Spleen (tissue), 11 donors: ENCODE data around the gene RHEX. TPM values are rescaled to one million over a fixed set of nuclear protein-coding genes. Genes with fewer than 3 reads are reported as not detected.
A peak's percentile ranks its signal among the peaks of the same experiment; 100 is the strongest.

Experiments
- DNase-seq: peaks from one replicate; pipeline ENCODE4 v3.0.0-alpha.2; 2020
- H3K27ac ChIP-seq, 8 donors: fragments of 200-600 bp; sonication (generic) in 7 of 8; 1 replicate in 4 of 8; 2 replicates in 4 of 8; pipeline versions ENCODE4 v1.5.0 to v1.8.0; 2016 to 2021; ENCODE audit warnings: inconsistent platforms in 4 of 8, mild to moderate bottlenecking in 4 of 8, moderate library complexity in 1 of 8
- H3K27me3 ChIP-seq, 7 donors: fragments of 200-600 bp; sonication (generic) in 6 of 7; replicated peaks in 1 of 7; 1 replicate in 4 of 7; 2 replicates in 3 of 7; pipeline versions ENCODE4 v1.5.0 to v1.8.0; 2016 to 2021; ENCODE audit warnings: inconsistent platforms in 3 of 7, mild to moderate bottlenecking in 1 of 7
- H3K36me3 ChIP-seq, 6 donors: fragments of 200-600 bp; sonication (generic) in 5 of 6; 1 replicate in 4 of 6; 2 replicates in 2 of 6; pipeline versions ENCODE4 v1.5.0 to v1.8.0; 2016 to 2021; ENCODE audit warnings: inconsistent platforms in 2 of 6
- H3K4me1 ChIP-seq, 6 donors: fragments of 200-600 bp; sonication (generic) in 5 of 6; 1 replicate in 3 of 6; 2 replicates in 3 of 6; pipeline versions ENCODE4 v1.5.0 to v1.8.0; 2016 to 2021; ENCODE audit warnings: inconsistent platforms in 3 of 6
- H3K4me3 ChIP-seq, 8 donors: fragments of 200-600 bp; sonication (generic) in 7 of 8; 1 replicate in 4 of 8; 2 replicates in 4 of 8; pipeline versions ENCODE4 v1.5.0 to v1.8.0; 2016 to 2021; ENCODE audit warnings: inconsistent platforms in 4 of 8, mild to moderate bottlenecking in 4 of 8, moderate library complexity in 2 of 8
- H3K9me3 ChIP-seq, 8 donors: fragments of 200-600 bp; sonication (generic) in 7 of 8; 1 replicate in 4 of 8; 2 replicates in 4 of 8; pipeline versions ENCODE4 v1.5.0 to v1.8.0; 2016 to 2021; ENCODE audit warnings: inconsistent platforms in 4 of 8
- POLR2A ChIP-seq, 3 donors: fragments of 450-650 bp; IDR thresholded peaks; one replicate each; pipeline ENCODE4 v1.5.1; 2017; ENCODE audit warnings: antibody characterized with exemption in 3 of 3, mild to moderate bottlenecking in 1 of 3
- POLR2AphosphoS5 ChIP-seq, 3 donors: sonication (generic); formaldehyde crosslinking; IDR thresholded peaks; one replicate each; pipeline ENCODE4 v1.5.1; 2017; ENCODE audit warnings: antibody characterized with exemption in 3 of 3
- WGBS, 5 donors: extraction: QIAGEN DNeasy Blood & Tissue Kit in 3 of 5; methylation state at CpG; one replicate each; pipeline versions ENCODE4 v1.1.5 to v1.1.7; 2013 to 2018; 5-methylcytosine and 5-hydroxymethylcytosine counted together
- intact Hi-C: fragments of 100-400 bp; cut with DNase I; formaldehyde crosslinking; loops from one replicate; pipeline ENCODE4 v1.15.0; 2023; ENCODE audit warnings: low total_unique reads
- polyA plus RNA-seq, 3 donors: library from polyadenylated mRNA; stranded (reverse); fragments of 200-250 nt; gene quantifications; one replicate each; pipeline ENCODE4 v1.2.1, GENCODE V29; 2013
- total RNA-seq, 7 donors: library from RNA; depleted of rRNA in 3 of 7; stranded (reverse); fragments of >200 nt in 3 of 7; fragmentation: NEBNext Ultra II Directional in 4 of 7; extraction: Animal tissue kit (Norgen Biotek cat#: 25700) in 4 of 7; gene quantifications; one replicate each; pipeline versions ENCODE4 v1.1.0 to v1.2.1, GENCODE V29; 2016 to 2021
- TF ChIP-seq, protein P1 (sequence below), 11 experiments: fragments of 200-600 bp in 7 of 11; fragments of 450-650 bp in 4 of 11; sonication (generic) in 4 of 11; IDR thresholded peaks in 8 of 11; conservative IDR thresholded peaks in 3 of 11; 1 replicate in 7 of 11; 2 replicates in 4 of 11; pipeline versions ENCODE4 v1.4.0 to v1.8.0; 2016 to 2021; ENCODE audit warnings: antibody characterized with exemption in 11 of 11, inconsistent platforms in 4 of 11, mild to moderate bottlenecking in 1 of 11
- donor health status: healthy with polysubstance abuse.
- donor health status: DM: no; HTN: no; CAD: no; lungs with moderate emphysema.
- donor health status: DM: no; HTN: no; CAD: no.
- donor health status: Bipolar disorder and iron deficiency.
- donor health status: healthy.
- donor health status: DM: no; HTN: no; CAD: no.
- donor health status: DM: yes; HTN: yes; CAD: no.

The RHEX gene
- total and polyA plus RNA-seq, 10 donors = 0.91 to 6.2 (median 2.4) TPM

DNA sequence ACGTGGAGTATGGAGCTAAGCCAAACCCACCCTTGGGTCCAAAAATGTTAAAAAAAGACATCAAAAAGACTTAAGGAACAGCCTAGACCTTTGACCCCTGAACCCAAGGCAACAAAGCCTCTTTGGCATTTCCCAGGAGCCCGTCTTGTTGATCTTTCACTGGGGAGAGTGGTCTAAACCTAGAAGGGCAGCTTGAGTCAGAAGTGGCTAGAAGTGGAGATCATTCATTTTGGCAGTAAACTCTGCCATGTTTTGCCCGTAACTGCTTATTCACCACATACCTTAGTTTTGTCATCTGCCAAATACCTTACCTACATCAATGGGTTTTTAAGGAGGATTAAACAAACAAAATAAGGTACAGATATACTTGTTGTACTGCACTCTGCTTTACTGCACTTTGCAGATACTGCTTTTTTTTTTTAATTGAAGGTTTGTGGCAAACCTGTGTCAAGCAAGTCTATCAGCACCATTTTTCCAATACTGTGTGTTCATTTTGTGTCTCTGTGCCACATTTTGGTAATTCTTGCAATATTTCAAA lies 27.6 kb upstream of the RHEX start:
- TF ChIP-seq POLR2A (IDR thresholded peaks at IDR 0.05) (no peak), POLR2AphosphoS5 (IDR thresholded peaks at IDR 0.05) (no peak)
- TF ChIP-seq, protein P1, sequence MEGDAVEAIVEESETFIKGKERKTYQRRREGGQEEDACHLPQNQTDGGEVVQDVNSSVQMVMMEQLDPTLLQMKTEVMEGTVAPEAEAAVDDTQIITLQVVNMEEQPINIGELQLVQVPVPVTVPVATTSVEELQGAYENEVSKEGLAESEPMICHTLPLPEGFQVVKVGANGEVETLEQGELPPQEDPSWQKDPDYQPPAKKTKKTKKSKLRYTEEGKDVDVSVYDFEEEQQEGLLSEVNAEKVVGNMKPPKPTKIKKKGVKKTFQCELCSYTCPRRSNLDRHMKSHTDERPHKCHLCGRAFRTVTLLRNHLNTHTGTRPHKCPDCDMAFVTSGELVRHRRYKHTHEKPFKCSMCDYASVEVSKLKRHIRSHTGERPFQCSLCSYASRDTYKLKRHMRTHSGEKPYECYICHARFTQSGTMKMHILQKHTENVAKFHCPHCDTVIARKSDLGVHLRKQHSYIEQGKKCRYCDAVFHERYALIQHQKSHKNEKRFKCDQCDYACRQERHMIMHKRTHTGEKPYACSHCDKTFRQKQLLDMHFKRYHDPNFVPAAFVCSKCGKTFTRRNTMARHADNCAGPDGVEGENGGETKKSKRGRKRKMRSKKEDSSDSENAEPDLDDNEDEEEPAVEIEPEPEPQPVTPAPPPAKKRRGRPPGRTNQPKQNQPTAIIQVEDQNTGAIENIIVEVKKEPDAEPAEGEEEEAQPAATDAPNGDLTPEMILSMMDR (IDR thresholded peaks at IDR 0.05 in 8 of 11, conservative IDR thresholded peaks at IDR 0.05 in 3 of 11) = no peak
- no peak overlapping the region for H3K4me3 ChIP-seq
- H3K36me3 ChIP-seq = no peaks in the 10 kb centered on the region
- intact Hi-C loops = no loop called here
- no peak for DNase-seq
- no peak overlapping the region for H3K27ac ChIP-seq
- peaks cover 0 to 4% (median 0%) of the 10 kb centered on the region in 6 donors for H3K4me1 ChIP-seq
- WGBS, 5 donors = 86 to 91% (median 91%) methylated on average over 3 of the region's 3 CpGs
- no peaks in the 10 kb centered on the region for H3K9me3 ChIP-seq
- H3K27me3 ChIP-seq = peaks cover 0 to 9% (median 0%) of the 10 kb centered on the region in 7 donors

DNA sequence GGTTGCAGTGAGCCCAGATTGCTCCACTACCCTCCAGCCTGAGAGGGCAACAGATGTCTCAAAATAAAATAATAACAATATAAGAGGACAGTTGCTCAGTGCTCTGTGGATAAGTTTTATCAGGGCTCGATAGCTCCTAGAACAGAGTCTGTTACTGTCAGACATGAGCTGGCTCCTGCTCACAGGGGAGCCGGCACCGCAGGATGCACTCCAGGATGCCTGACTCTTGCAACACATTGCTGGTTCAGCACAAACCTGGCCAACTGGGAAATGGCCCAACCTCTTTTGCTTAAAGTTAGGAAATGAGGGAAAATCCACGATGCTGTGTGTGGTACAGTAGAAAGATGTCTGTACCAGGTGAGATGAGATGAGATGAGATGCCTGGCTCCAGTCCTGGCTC lies 23.5 kb upstream of the RHEX start:
- H3K27me3 ChIP-seq = peaks cover 0 to 6% (median 0%) of the 10 kb centered on the region in 7 donors
- intact Hi-C loops = no loop called here
- no peaks in the 10 kb centered on the region for H3K36me3 ChIP-seq
- no peak overlapping the region for H3K4me3 ChIP-seq
- no peaks in the 10 kb centered on the region for H3K9me3 ChIP-seq
- DNase-seq = no peak
- TF ChIP-seq, protein P1 (IDR thresholded peaks at IDR 0.05 in 8 of 11, conservative IDR thresholded peaks at IDR 0.05 in 3 of 11) = no peak
- TF ChIP-seq POLR2AphosphoS5 (IDR thresholded peaks at IDR 0.05) (peak in 1 of 3 donors; percentile 28), POLR2A (IDR thresholded peaks at IDR 0.05) (no peak)
- H3K4me1 ChIP-seq = peaks cover 0 to 34% (median 14%) of the 10 kb centered on the region in 6 donors
- no peak overlapping the region for H3K27ac ChIP-seq
- WGBS, 5 donors = 42 to 67% (median 49%) methylated on average over 4 of the region's 4 CpGs

DNA sequence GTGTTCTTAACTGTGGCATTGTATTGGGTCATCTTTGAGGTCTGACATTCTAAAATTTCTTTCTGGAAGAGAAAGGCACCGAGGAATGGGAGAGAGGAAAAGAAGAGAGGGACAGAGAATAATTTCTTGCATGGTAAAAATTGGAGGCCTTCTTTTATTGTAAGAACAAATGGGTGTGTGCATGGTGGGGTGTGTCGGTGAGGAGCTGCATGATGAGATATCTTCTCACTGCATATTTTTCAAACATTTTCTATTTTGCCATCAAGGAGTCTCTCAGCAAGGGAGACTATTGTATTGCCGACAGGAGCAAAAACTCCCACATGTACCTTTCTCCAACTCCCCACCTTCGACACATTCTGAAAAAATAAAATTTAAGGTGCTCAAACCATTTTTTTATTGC lies 22.8 kb upstream of the RHEX start:
- Histone ChIP-seq H3K4me3 (no peak overlapping the region), H3K9me3 (no peaks in the 10 kb centered on the region), H3K27me3 (peaks cover 0 to 6% (median 0%) of the 10 kb centered on the region in 7 donors), H3K27ac (no peak overlapping the region), H3K4me1 (peaks cover 0 to 40% (median 16%) of the 10 kb centered on the region in 6 donors), H3K36me3 (no peaks in the 10 kb centered on the region)
- DNase-seq = no peak
- intact Hi-C loops = loop anchor here (5.0 kb wide), 1 partner anchor 77 kb away; no protein-coding TSS in a partner anchor
- 71 to 82% (median 72%) methylated on average over 4 of the region's 4 CpGs for WGBS, 5 donors
- TF ChIP-seq, protein P1 (IDR thresholded peaks at IDR 0.05 in 8 of 11, conservative IDR thresholded peaks at IDR 0.05 in 3 of 11) = no peak
- TF ChIP-seq POLR2A (IDR thresholded peaks at IDR 0.05) (no peak), POLR2AphosphoS5 (IDR thresholded peaks at IDR 0.05) (no peak)

DNA sequence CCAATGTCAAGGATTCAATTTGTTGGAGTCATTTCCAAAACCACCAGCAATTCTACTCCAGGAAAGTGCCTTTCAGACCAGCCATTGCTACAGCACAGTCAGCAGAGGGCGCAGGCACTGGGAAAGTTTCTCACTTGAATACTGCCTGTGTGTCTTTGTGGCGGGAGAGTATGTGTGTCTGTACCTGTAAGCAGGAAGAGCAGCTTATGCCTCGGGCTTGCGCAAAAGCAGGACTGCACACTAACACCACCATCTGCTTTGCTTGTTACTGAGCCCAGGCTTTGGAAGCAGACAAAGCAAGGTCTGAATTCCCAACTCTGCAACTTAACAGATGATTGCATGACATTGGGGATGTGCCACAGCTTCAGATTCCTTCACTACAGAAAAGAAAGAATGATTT lies 22.3 kb upstream of the RHEX start:
- Histone ChIP-seq H3K27ac (peak overlapping the region in 1 of 8 donors; percentile 19), H3K27me3 (peaks cover 0 to 6% (median 0%) of the 10 kb centered on the region in 7 donors), H3K9me3 (no peaks in the 10 kb centered on the region), H3K36me3 (no peaks in the 10 kb centered on the region), H3K4me1 (peaks cover 0 to 45% (median 16%) of the 10 kb centered on the region in 6 donors), H3K4me3 (no peak overlapping the region)
- intact Hi-C loops = loop anchor here (5.0 kb wide), 1 partner anchor 77 kb away; no protein-coding TSS in a partner anchor
- TF ChIP-seq POLR2AphosphoS5 (IDR thresholded peaks at IDR 0.05) (peak in 1 of 3 donors; percentile 43), POLR2A (IDR thresholded peaks at IDR 0.05) (no peak)
- TF ChIP-seq, protein P1 (IDR thresholded peaks at IDR 0.05 in 8 of 11, conservative IDR thresholded peaks at IDR 0.05 in 3 of 11) = peak; percentile 57 to 83 (median 75)
- DNase-seq = peak; percentile 86
- 5 to 13% (median 6%) methylated on average over 4 of the region's 4 CpGs for WGBS, 5 donors
